HG03280 (cell line): ENCODE results near the gene ZGPAT.

ENCODE experiments used
- ATAC-seq: cut with Tn5 transposase; IDR thresholded peaks from one replicate; pipeline ENCODE4 v1.9.1; 2021; ENCODE audit warnings: mild to moderate bottlenecking, moderate library complexity; ENCODE audit not compliant: unreplicated experiment

ZGPAT gene

GRCh38 chr20:63742381-63743024, 34.7 kb downstream of the ZGPAT start:
- ATAC-seq: no peak

- no peak for ATAC-seq
These were observed 35.6 kb downstream of the ZGPAT start for GRCh38 chr20:63743210-63743970.

- ATAC-seq: no peak
These were observed 36.3 kb downstream of the ZGPAT start for GRCh38 chr20:63744158-63744557.

GRCh38 chr20:63744574-63745423, 37.0 kb downstream of the ZGPAT start:
- no peak for ATAC-seq

DNA sequence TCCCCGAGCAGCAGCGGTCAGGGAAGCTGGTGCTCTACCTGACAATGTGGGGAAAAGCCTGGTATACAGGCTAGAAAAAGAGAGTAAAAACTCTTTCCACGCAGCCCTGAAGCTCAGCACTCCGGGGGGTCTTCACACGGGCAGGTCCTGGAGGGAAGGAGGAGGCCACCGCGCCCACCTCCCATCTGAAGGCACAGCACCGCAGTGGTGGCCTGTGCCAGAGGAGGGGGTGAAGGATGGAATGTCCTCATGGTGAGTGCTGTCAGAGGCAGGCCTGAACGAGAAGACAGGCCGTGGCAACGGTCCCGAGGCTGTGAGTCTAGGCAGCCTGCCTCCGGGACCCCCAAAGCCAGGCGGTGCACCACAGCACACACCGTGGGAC, 37.6 kb downstream of the ZGPAT start:
- no peak for ATAC-seq

GRCh38 chr20:63745961-63746731, 38.3 kb downstream of the ZGPAT start:
- no peak for ATAC-seq

DNA sequence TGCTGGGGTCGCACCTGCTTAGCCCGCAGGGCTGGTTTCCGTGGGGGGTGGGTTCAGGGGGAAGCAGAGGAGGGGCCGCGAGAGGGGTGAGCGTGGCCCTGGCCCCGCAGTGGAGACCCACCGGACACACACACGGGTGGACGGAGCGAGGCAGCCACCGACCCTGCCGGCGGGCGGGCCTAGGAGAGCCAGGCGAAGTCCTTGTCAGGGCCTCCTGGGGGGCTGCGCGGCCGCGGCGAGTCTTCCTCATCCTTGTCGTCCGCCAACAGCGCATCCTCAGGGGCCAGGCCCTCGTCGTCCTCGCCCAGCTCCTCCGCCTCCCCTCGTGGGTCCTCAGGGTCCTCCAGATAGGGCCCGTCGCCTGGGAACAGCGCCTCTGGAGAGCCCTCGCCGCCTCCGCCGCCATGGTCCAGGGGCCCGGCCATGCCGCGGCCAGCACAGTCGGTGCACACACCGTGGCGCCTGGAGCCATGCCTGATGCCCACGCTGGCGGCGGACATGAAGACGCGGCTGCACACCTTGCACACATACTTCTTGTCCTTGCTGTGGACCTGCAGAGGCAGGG, 39.0 kb downstream of the ZGPAT start:
- no peak for ATAC-seq

DNA sequence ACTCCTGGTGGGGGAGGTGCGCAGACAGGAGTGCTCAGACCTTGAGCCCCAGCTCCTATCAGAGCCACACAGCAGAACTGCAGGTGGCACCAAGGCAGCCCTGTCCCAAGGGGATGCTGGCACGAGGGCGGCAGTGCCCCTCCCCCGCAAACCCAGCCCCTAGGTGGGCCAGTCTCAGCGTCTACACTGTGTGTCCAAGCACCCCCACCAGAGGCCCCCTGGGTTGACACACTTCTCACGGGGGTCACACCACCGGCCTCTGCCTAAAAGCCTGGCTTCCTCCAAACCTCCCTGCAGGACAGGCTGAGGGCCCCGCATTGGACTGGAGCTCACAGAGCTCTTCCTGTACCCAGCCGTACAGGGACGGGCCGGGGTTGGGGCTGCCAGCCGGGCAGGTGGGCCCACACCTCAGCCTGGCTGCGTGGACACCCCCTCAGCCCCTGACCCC, 39.8 kb downstream of the ZGPAT start:
- no peak for ATAC-seq

GRCh38 chr20:63748070-63748933, 40.5 kb downstream of the ZGPAT start:
- ATAC-seq: no peak

DNA sequence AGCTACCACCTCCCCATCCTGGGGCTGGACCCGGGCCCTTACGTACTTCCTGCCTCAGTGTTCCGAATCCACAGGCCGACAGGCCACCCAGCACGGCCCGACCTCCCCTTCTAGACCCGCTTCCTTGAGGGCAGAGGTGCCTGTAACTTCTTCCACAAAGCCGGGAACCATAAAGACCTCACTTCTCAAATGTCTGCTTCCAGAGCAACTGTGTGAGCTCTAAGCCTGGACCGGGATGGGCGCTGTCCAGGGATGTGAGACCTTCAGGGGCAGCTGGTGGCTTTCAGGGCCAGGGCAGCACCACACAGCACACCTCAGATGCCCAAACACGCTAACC, 41.1 kb downstream of the ZGPAT start:
- no peak for ATAC-seq

- no peak for ATAC-seq
These were observed 42.0 kb downstream of the ZGPAT start for GRCh38 chr20:63749597-63750508.

- ATAC-seq: no peak
These were observed 43.1 kb downstream of the ZGPAT start for GRCh38 chr20:63750807-63751470.

DNA sequence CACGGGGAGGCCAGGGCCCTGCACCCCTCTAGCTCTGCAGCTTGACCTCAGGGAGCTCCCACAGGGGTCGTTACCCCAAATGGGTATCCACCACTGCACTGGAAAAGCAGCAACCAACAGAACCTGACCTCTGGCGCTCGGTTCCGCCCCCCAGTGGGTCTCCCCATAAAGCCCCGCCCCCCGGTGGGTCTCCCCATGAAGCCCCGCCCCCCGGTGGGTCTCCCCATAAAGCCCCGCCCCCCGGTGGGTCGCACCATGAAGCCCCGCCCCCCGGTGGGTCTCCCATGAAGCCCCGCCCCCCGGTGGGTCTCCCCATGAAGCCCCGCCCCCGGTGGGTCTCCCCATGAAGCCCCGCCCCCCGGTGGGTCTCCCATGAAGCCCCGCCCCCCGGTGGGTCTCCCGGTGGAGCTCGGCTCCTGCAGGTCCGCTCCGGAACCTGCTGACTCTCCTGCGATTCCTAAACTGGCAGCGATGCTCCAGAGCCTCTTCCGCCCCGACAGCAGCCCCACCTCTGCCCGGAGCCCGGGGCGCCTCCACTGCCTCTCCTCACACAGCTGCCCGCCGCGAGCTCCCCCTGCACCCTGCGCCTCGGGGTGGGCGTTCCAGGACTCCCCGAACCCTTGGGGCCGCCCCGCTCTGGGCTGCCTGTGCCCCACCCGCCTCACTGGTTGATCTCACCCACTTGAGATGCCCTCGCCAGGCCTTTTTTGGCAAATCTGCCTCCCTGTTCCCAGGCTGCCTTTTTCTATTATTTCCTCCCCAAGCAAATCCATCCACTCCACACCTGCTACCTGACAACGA, 43.8 kb downstream of the ZGPAT start:
- ATAC-seq: no peak

DNA sequence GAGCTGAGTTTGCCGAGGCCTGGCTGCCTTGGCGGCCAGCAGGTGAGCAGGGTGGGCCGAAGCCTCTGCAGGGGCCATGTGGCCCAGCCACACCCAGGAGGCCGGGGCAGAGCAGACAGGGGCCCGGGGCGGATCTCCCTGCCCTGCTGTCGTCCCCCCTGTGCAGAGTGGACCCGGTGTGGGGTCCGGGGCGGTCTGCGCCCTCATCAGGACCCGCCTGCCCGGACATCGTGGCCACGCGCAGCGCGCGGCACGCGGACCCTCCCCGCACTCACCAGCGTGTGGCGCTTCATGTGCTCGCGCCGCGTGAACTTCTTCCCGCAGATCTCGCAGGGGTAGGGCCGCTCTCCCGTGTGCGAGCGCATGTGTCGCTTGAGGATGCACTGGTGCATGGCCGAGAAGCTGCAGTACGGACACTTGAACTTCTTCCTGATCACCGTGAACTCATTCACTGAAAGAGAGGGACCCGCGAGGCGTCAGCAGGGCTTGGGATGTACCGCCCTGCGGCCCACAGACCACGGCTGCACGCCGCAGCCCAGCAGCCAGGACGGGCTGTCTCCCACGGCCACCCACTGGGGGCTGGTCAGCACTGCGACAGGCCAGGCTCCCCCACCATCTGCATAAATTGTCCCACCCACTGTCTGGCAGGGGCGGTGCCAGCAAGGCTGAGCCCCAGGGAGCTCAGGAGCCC, 44.7 kb downstream of the ZGPAT start:
- no peak for ATAC-seq

DNA sequence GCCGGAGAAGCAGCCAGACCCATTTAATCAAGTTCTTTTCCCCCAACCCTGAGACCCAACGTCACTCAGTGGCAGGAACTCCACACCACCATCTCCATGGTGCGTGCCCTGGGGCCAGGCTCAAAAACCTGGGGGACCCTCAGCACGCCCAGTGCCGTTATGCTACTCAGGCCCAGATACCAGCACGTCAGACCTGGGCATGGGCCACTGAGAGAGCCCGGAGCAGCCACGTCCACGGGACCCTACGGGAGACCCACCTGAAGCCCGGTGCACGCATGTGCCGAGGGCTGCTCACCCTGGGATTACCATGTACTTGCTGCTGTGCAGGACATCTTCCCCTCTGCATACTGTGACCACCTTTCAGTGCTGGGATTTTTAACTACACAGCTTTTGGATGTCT, 45.5 kb downstream of the ZGPAT start:
- no peak for ATAC-seq

GRCh38 chr20:63754008-63754407, 46.2 kb downstream of the ZGPAT start:
- ATAC-seq: no peak
